IPS-NIHi7 (cell line): Measurements from ENCODE around the gene KCNIP4.
A peak's percentile ranks its signal among the peaks of the same experiment; 100 is the strongest.

ENCODE experiments used
- DNase-seq: peaks from one replicate; pipeline ENCODE4 v3.0.0; 2012; ENCODE audit warnings: mixed read lengths; ENCODE audit errors: extremely low spot score

KCNIP4 gene

GRCh38 chr4:21848021-21848420 lies 100.6 kb downstream of the KCNIP4 start:
- DNase-seq, result no peak

- no peak for DNase-seq
Measured at GRCh38 chr4:21845663-21846062, 102.9 kb downstream of the KCNIP4 start.

GRCh38 chr4:21835712-21836111 lies 112.9 kb downstream of the KCNIP4 start:
- no peak for DNase-seq

- DNase-seq, result no peak
Measured at GRCh38 chr4:21830272-21830671, 118.3 kb downstream of the KCNIP4 start.

GRCh38 chr4:21827575-21827974 lies 121.0 kb downstream of the KCNIP4 start:
- no peak for DNase-seq

GRCh38 chr4:21826071-21826470 lies 122.5 kb downstream of the KCNIP4 start:
- DNase-seq, result no peak

GRCh38 chr4:21819086-21819485 lies 129.5 kb downstream of the KCNIP4 start:
- no peak for DNase-seq

- DNase-seq, result no peak
Measured at GRCh38 chr4:21815651-21816377, 132.8 kb downstream of the KCNIP4 start.

- DNase-seq, result no peak
Measured at GRCh38 chr4:21811565-21811964, 137.0 kb downstream of the KCNIP4 start.

GRCh38 chr4:21806991-21807390 lies 141.6 kb downstream of the KCNIP4 start:
- no peak for DNase-seq

GRCh38 chr4:21802406-21802805 lies 146.2 kb downstream of the KCNIP4 start:
- DNase-seq, result no peak

GRCh38 chr4:21801661-21802385 lies 146.7 kb downstream of the KCNIP4 start:
- DNase-seq, result no peak

GRCh38 chr4:21795091-21795490 lies 153.5 kb downstream of the KCNIP4 start:
- DNase-seq, result no peak

GRCh38 chr4:21792736-21793135 lies 155.8 kb downstream of the KCNIP4 start:
- DNase-seq, result no peak

- DNase-seq, result no peak
Measured at GRCh38 chr4:21790438-21791029, 158.0 kb downstream of the KCNIP4 start.

- DNase-seq, result no peak
Measured at GRCh38 chr4:21780148-21780547, 168.4 kb downstream of the KCNIP4 start.

GRCh38 chr4:21778702-21779101 lies 169.9 kb downstream of the KCNIP4 start:
- DNase-seq, result no peak

GRCh38 chr4:21775703-21776102 lies 172.9 kb downstream of the KCNIP4 start:
- DNase-seq, result no peak

- DNase-seq, result no peak
Measured at GRCh38 chr4:21769404-21770147, 179.0 kb downstream of the KCNIP4 start.

GRCh38 chr4:21768349-21769310 lies 179.9 kb downstream of the KCNIP4 start:
- peak; percentile 24 for DNase-seq

GRCh38 chr4:21765810-21766407 lies 182.7 kb downstream of the KCNIP4 start:
- peak; percentile 67 for DNase-seq
